Measurements from ENCODE around the gene BAG2.
A peak's percentile ranks its signal among the peaks of the same experiment; 100 is the strongest.

Gene BAG2

DNA sequence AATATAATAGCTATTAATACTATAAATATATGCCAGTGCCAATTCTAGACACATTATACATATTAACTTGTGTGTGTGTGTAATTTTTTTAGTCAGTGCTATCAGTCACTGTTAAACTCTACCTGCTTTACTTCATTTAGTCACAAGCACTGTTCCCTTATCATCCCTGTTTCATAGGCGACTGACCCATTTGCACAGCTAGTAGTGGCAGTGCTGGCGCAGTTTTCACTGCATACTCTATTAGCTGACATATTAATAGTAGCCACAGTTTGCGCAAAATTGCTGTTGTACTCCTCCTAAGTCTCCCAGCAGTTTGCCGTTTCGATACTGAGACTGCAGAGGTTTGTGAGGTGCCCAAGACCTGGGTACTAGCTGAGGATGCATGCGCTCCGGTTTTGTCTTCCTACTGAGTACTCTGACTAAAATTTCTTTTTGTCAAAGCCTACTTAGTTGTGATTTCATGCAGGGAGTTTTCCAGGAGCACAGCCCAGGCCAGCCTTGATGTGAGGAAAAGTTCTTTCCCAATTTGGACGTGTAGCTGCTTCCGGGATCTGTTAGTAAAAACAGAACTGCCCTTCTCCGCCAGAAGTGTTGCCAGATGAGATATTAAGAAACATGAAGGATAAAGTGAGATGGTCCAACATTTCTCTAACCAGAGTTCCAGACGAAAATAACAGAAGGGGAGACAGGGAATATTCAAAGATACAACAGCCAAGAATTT is 5.6 kb downstream of the BAG2 start:
- DNase-seq, result no peak

- no peak for DNase-seq
Observed at GRCh38 chr6:57180596-57180995, 8.5 kb downstream of the BAG2 start.

DNA sequence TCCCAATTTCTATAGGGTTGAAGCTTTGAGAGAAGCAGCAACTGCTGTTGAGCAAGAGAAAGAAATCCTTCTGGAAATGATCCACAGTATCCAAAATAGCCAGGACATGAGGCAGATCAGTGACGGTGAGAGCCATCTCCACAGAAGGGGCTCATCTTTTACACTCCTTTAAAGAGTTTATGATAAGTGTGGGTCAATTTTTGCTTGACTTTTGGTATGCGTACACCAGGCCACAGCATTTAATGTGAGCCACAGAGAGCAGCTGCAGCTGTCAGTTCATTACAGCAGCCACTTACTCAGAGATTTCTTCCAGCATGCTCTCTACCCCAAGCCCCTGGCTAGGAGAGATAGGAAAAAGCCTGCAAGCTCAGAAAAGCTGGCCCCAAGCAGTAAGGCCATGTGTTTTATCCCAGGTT is 9.9 kb downstream of the BAG2 start:
- no peak for DNase-seq

GRCh38 chr6:57183336-57183735 is 11.2 kb downstream of the BAG2 start:
- DNase-seq, result no peak

- DNase-seq, result no peak
Observed at GRCh38 chr6:57190140-57190539, 18.0 kb downstream of the BAG2 start.

DNA sequence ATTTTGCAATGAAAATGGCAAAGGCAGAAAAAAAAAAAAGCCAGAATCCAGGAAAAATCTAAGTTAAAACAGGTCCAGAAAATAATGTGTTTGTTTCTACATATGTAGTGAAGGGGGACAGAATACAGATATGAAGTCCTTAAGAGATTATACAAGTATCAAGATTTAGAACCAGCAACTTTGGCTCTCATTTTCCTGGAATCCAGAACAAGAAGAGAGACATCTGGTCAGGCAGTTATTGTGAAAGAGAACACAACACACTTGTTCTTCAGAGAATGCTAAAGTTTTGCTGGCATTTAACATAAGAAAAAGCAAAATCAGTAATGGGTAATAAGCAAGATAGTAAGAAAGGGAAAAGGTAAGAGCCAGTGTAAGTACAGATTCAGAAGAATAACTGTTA is 21.1 kb downstream of the BAG2 start:
- DNase-seq, result no peak

GRCh38 chr6:57195457-57195856 is 23.3 kb downstream of the BAG2 start:
- no peak for DNase-seq

GRCh38 chr6:57198926-57199636 is 27.0 kb downstream of the BAG2 start:
- no peak for DNase-seq

GRCh38 chr6:57201718-57202117 is 29.6 kb downstream of the BAG2 start:
- DNase-seq, result no peak

DNA sequence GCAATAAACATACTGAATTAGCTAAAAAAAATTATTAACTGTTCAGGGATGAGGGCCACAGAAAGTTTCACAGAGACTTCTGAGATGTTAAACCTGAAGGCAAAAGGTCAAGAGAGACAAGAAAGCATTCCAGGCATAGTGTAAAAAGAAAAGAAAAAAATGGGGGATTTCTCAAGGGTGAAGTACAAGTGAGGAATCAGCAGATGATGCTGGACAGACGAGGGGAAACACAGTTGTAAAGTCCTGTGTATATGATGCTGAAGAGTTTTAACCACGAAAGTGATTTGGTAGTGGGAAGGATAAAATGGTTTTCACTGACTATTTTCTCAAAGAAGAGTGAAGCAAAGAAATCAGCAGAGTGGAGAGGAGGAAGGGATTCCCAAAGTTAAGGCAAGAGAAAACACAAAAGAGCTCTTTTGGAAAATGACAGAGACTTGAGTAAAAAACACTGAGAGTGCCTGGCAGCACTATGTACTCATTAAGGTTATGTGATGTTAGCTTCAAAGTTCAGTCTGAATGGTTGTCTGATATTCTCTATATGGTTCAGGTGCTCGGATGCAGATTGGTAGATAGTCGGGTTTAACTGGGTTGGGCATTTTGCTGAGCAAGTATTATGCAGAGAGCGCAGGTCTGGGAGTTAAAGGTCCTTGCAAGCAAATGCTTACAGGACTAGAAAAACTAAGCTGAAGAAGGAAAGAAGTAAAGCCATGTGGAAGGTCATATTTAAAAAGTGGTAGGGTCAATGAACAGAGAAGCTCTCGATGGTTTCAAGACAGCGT is 33.6 kb downstream of the BAG2 start:
- DNase-seq, result no peak

- no peak for DNase-seq
Observed at GRCh38 chr6:57207141-57207540, 35.0 kb downstream of the BAG2 start.

- no peak for DNase-seq
Observed at GRCh38 chr6:57207872-57208271, 35.7 kb downstream of the BAG2 start.

DNA sequence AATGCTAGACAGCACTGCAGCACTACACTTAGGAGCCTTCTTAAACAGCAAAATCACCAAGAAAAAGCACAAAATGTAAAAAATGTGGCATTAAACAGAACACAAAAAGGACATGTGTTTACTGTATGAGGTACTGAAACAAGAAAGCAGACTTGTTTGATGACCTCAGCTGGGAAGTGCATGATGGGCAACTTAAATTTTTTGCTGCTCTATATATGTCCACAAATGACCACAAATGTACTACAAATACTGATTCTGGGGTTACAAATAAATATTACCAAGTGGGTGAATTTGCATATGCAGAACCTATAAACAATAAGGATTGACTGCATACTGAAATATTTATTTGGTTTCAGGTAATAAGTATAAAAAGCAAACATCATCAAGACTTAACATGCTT is 36.9 kb downstream of the BAG2 start:
- no peak for DNase-seq

- no peak for DNase-seq
Observed at GRCh38 chr6:57210060-57210459, 37.9 kb downstream of the BAG2 start.

GRCh38 chr6:57215260-57215659 is 43.1 kb downstream of the BAG2 start:
- no peak for DNase-seq

DNA sequence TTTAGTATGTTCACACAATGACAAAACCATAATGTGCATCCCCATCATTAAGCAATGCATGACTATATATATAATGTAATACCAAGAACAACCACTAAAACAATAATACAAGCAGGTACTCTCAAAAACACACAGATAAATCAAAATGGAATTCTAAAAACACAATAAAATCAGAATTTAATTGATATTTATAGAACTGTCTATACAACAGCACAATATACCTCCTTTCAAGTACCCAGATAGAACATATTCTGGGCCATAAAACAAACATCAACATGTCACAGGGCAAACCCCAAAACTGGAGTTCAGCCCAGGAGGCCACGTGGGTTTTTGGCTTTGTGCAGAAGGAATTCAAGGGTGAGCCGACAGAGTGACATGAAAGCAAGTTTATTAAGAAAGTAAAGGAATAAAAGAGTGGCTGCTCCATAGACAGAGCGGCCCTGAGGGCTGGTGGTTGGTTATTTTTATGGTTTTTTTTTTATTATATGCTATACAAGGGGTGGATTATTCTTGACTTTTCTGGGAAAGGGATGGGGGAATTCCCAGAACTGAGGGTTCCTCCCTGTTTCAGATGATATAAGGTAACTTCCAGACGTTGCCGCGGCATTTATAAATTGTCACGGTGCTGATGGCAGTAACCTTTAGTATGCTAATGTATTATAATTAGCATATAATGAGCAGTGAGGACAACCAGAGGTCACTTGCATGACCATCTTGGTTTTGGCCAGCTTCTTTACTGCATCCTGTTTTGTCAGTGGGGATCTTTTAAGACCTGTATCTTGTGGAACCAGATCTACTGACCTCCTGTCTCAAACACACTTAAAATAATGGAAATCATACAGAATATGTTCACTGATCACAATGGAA is 44.3 kb downstream of the BAG2 start:
- no peak for DNase-seq

- DNase-seq, result no peak
Observed at GRCh38 chr6:57217270-57217669, 45.1 kb downstream of the BAG2 start.

DNA sequence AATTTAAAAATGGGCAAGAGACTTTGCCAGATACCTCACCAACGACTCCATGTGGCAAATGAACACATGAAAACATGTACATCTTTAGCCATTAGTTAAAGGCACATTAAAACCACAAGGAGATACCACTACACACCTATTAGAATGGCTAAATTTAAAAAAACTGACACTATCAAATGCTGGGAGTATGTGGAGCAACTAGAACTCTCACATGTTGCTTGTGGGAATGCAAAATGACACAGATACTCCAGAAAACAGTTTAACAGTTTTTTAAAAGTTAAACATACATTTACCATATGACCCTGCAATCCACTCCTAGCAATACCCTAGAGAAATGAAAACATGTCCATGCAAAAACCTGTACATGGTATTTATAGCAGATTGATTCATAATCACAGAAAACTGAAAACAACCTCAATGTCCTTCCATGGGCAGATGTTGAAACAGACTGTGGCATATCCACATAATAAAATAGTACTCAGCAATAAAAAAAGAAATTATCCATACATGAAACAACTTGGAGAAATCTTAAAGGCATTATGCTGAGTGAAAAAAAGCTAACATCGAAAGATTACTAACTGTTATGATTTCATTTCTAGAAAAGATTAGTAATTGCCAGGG is 48.1 kb downstream of the BAG2 start:
- DNase-seq, result no peak

GRCh38 chr6:57221191-57221935 is 49.2 kb downstream of the BAG2 start:
- DNase-seq, result no peak

DNA sequence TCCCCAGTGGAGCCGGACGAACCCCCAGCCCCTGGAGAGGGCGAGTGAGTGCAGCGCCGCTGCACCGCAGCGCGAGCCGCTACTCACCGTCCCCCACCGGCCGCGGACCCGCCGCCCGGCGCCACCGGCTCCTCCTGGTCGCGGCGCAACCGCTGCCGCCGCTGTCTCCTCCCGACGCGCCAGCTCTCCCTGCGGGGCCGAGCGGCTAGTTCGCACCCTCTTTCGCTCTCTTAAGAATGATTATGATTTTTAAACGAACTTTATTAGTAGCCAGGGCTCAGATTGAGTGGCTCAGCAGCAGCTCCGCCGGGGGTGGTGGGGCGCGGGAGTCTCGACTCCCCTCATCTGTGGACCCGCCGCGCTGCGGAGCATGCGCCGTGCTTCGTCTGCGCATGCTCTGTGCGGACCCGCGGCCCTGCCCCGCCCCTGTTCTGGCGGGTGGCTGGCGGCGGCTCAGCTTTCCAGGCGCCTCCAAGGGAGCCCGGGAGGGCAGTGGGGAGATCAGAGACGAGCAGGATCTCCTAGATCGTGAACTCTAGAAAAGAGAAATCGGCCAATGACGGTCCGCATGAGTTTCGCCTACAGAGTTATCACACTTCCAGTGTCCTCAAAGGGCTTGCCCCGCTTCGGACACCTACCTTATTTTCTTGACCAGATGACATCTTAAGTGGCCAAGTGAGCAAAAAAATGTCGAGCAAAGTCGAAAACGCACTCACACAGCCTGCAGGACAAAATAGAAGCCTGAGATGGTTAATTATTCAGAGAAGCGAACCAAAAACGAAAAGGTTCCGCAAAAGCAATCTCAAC is 50.0 kb downstream of the BAG2 start, which contains the start of gene RAB23:
Gene RAB23 (minus strand): TSS at position 372 of the 807 bp plus-strand sequence. CDS start 11,927 bp downstream, outside the sequence.
- peak; percentile 10 for DNase-seq

DNA sequence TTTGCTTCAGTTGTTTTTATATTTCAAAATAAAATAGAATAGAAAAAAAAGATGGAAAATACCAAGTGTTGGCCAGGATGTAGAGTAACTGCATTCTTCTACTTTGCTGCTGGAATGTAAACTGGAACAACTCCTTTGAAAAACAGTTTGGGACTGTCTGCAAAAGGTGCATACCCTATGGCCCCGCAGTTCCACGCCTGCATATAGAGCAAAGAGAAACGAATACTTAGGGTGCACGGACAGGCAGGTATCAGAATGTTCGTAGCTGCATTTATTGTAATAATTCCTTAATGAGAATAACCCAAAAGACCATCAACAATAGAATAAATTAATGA is 50.6 kb downstream of the BAG2 start:
- DNase-seq, result no peak
